Activated gamma-delta T cell (primary cell): ENCODE data around the gene CTSW.

Source experiments
- DNase-seq: peaks from one replicate; lab custom pipeline; 2025; lab: John Stamatoyannopoulos, UW

Gene CTSW

DNA sequence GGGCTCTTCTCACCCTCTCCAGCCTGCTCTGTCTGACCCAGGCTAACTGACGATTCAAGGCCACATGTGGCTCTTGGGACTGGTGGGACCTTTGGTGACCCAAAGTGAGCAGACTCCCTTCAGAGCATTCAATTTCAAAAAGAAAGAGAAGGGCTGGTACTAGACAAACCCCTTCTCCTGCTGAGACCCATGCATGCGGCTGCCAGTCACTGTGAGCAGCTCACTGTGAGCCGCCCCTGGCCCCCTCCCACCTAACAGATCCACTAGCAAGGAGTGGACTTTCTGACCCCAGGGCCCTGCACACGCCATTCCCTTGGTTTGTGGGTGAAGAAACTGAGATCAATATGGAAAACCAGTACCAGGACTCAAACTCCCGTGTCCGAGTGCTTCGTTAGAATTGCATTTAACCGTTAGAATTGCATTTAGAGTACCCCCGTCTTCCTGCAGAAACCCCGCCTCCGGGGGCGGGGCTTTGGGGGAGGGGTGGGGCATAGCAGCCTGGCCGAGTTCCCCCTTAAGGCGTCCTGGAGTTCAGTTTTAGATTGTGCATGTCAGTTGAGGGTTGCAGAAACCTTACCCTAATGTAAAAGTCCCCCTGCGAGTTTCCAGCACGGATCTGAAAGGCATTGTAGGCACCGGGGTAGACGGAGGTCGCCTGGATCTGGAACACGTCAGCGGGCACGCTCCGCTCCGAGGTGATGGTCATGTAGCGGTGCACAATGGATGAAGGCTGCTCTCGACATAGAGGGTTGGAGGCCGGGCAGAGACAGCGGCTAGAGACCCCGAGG is 12.2 kb upstream of the CTSW start:
- DNase-seq, result no peak

DNA sequence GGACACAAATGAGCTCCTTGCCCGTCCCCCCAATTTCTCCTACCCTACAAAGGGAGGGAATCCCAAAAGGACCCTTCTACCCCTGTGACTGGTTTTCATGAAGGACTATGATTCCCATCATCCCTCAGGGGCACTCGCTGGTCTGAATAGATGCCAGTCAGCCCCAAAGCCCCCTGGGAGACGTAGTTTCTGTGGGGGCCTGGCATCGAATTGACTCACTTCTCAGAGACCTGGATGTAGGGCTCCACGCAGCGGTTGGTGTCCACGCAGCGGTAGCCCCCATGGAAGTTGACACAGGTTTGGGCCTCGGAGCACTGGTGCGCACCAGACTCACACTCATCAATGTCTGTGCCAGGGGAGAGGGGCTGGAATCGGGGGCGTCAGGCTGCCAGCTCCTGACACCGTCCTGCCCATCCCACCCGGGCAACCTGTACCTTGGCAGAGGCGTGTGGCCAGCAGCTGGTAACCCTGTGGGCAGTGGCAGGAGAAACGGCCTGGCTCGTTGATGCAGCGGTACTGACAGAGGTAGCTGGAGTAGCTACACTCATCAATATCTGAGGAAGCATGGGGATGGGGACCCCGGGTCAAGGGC is 11.5 kb upstream of the CTSW start:
- DNase-seq, result no peak

DNA sequence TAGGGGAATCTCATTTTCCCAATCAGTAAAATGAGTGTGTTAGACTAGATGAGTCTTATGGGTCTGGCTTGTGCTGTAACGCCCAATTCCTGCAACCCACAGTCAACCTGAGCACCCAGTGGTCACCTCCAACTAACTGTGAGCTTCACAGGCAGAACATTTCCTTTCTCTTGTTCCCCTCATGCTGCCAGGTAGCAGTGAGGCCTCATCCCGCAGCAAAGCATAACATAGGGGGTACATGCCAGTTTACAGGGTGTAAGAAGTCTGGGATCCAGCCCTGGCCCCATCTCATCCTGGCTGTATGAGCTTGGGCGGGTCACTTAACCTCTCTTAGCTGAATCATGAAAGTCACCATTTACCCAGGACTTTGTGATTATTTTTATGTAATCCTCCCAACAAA is 10.7 kb upstream of the CTSW start:
- no peak for DNase-seq

DNA sequence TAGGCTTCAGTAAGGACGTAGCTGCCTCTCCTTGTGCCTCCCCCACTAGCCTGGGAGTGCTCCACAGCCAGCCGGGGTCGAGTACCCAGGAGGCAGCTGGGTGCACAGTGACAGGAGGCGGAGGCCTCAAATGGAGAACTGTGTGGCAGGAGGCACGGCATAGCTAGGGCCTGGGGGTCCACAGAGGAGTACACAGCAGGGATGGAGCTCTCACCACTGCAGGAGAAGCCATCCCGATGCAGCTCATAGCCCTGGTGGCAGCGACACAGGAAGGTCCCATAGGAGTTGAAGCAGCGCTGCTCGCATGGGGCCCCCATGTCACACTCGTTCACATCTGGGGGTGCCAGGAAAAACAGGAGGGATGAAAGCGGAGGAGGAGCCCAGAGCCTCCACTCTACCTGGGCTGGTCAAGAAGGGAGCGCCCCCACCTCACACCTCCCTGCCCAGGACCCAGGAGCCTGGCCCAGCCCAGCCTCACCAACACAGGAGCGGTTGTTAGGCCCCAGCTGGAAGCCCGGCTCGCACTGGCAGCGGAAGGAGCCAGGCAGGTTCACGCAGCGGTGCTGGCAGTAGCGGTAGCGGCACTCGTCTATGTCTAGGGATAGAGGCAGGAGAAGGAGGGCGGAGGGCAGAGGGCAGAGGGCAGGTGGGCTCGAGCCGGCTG is 9.9 kb upstream of the CTSW start:
- DNase-seq, result no peak

DNA sequence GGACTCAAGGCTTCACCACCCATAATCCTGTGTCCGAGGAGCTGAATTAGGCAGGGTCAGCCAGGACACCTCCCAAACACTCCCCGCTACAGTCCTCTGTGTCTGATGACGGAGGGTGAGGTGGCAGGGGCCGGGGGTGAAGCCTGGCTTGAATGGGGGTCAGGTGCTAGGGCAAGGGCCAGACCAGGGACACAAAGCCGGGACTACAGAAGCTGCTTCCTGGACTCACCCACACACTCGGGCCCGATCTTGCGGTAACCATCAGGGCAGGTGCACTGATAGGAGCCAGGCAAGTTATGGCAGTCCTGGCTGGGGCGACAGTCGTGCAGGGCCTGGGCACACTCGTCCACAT is 9.4 kb upstream of the CTSW start:
- DNase-seq, result no peak

DNA sequence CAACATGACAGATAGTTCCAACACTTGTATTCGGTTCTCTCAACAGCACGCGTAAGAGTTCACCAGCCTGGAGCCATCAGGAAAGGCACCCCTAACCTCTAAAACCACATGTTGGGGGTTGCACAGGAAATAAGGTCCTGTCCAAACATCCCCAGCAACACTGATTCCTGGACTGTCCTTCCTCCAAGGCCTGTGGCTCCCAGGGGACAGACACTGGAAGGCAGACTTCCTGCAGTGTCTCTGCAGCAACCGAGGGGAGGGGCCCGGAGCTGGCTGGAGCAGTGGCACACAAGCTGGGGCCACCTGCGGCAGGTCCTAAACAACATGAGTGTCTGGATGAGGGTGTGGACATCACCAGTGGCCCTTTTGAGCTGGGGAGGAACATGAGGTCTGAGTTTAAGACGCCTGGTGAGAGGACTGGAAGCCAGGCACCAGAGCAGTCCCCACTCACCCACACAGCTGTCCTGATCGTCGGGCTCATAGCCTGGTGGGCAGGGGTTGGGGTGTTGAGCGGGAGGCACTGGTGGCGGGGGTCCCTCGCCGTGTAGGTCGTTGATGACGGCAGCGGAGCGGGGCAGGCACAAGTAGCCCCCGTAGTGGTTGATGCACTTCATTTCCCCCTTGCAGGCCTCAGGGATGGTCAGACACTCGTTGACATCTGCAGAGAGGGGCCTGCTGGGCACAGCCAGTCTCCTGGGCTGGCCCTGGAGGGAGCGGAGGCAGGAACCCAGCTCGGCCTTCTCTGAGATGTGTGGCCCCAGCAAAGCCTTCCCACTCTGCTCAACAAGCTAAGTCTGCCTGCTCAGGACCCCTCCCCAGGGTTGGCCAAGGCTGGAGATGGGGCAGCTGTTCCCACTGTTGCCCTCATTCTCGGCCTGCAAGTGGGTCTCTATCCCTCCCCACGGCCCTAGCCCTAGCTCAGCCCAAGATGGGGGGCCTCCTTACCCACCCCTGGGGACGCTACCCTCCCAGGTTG is 8.6 kb upstream of the CTSW start:
- no peak for DNase-seq

DNA sequence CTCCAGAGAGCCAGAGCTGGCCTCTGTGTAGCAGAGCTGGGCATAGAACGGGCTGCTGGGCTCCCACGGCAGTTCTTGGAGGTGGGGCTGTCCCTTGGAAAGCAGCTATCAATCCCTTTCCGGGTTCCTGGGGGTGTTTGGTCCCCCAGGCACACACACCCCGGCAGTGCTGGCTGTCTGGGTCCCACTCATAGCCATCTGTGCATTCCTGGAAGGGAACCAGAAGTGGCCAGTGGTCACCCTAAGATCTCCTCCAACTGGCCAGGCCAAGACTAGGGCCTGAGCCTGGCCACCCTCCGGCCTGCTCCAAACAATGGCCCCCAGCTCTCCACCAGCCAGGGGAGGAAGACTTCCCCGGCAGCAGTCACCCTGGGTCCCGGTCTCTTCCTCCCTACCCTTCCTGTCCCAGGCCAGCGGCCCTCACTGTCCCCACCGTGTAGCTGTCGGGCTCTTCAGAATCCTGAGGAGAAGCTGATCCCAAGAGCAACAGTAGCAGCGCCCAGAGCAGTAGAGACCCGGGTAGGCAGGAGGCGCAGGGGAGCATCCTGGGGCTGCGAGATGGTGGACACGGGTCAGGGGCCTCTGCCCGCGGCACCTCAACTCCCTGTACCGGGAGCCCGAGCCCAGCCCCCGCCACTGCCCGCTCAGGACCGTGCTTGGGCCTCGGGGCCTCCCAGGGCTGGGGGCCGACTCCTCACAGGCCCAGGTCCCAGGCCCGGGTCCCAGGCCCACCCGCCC is 7.7 kb upstream of the CTSW start:
- no peak for DNase-seq

DNA sequence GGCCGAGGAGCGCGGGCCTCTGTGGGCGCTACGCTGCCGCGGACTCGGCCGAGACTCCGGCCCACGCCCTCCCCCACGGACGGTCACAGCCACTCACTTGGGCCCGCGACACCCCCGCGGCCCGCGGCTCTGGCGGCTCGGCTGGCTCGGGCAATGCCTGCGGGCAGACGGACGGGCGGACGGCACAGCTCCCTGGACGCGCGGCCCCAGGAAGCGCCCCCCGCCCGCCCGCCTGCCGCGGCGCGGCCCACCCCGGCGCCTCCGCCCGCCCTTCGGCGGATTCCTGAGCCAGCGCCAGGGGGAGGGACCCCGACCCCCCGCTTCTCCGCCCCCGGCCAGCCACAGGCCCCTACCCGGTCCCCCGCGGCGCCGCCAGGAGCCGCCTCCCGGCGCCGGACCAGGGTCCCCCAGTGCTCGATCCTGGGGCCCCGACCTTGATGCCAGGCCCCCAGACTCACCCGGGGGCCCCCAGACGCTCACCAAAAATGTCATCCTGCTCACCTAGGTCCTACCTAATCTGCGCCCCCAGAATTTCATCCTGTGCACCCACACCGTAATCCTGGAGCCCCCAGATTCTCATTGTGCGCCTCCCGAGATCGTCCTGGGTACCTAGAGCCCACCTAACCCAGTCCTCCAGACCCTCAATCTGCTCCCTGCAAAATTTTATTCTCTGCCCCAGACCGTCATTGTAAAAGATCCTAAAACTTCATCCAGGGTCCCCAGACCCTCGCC is 6.9 kb upstream of the CTSW start, which contains the start of gene EFEMP2:
TSS of gene EFEMP2 (minus strand) at position 215 of the 732 bp plus-strand sequence. CDS start 446 bp downstream, outside the sequence.
- no peak for DNase-seq

DNA sequence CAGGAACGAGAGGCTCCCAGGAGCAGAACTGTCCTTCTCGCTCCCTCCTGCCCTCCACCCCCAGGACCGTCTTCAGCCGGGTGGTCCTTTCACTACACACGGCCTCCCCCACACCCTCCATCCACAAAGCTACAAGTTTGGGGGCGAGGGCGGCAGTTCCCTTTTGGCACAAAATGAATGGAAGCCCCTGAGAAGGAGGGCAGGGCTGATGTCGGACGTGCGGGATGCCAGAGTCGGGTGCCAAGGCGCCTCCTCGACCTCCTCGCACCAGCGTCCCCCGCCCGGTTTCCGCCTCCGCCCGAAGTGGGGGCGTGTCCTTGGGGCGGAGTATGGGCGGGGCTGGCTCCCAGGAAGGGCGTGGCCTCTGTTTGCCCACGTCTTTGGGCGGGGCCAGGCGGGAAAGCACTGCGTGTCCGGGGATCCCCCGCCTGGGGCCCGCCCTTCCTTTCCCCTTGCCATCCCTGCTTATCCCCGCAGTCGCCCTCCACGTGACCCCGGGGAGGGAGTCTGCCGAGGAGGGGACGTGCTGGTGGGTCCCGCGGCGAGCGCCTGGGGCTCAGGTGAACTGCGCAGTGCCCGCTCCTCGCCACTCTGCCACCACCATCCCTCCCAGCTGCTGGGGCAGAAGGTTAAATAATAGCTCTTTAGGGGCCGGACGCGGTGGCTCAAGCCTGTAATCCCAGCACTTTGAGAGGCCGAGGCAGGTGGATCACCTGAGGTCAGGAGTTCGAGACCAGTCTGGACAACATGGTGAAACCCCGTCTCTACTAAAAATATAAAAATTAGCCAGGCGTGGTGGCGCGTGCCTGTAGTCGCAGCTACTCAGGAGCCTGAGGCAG is 6.1 kb upstream of the CTSW start:
- DNase-seq, result peak; percentile 90

DNA sequence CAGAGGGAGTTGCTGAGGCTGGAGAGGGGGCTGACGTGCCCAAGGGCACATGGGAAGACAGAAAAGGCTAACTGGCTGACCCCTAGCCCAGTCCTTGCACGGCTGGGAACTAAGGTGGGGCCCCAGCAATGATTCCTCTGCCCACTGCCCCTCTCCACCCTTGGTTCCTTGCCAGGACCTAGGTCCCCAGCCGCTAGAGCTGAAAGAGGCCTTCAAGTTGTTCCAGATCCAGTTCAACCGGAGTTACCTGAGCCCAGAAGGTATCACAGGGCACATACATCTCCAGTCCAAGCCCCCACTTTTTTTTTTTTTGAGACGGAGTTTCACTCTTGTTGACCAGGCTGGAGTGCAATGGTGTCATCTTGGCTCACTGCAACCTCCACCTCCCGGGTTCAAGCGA is 390 bp downstream of the CTSW start:
- DNase-seq, result no peak

DNA sequence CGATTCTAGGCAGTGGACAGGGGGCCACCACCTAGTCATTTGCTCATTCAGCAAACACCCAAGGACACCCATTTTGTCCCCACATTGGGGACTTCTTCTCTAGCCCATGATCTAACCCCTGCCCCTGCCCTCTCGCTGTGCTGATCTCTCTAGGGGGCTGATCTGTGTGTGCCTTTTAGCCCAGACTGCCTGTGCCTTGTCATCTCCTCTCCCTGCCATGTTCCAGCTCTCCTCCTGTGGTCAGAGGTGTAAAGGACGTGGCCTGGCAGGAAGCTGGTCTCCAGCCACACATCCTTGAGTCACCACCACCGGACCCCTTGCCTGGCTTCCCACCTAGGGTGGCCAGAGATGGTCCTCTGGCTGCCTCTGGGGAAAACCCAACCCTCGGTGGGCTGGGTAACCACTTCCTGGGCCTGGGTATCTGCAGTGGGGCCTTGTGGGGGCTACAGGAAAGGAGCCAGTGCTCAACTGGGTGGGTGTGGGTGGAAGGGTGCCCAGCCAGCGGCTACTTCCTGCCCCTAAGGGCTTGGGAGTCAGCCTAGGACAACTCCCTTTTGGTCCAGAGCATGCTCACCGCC is 1.3 kb downstream of the CTSW start:
- no peak for DNase-seq

DNA sequence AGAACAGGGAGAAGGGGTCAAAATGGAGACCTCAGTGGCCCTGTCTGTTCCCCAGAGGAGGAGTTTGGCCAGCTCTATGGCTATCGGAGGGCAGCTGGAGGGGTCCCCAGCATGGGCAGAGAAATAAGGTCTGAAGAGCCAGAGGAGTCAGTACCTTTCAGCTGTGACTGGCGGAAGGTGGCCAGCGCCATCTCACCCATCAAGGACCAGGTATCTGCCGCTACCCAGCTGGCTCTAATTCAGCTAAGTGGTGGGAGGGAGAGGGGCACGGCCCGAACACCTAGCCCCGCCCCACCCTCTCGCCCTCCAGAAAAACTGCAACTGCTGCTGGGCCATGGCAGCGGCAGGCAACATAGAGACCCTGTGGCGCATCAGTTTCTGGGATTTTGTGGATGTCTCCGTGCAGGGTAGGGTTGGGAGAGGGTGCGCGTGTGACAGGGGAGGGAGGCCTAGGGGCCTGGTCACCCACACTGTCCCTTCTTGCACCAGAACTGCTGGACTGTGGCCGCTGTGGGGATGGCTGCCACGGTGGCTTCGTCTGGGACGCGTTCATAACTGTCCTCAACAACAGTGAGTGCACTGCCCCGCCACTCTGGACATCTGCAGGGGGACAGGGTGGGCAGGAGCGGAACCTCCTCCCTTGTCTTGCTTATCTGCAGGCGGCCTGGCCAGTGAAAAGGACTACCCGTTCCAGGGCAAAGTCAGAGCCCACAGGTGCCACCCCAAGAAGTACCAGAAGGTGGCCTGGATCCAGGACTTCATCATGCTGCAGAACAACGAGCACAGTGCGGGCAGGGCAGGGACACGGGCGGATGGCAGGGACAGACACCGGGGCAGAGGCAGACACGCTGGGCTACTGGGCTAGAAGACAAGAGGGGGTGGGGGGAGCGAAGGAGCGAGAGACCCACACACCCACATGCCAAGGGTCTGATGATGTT is 2.8 kb downstream of the CTSW start:
- no peak for DNase-seq

DNA sequence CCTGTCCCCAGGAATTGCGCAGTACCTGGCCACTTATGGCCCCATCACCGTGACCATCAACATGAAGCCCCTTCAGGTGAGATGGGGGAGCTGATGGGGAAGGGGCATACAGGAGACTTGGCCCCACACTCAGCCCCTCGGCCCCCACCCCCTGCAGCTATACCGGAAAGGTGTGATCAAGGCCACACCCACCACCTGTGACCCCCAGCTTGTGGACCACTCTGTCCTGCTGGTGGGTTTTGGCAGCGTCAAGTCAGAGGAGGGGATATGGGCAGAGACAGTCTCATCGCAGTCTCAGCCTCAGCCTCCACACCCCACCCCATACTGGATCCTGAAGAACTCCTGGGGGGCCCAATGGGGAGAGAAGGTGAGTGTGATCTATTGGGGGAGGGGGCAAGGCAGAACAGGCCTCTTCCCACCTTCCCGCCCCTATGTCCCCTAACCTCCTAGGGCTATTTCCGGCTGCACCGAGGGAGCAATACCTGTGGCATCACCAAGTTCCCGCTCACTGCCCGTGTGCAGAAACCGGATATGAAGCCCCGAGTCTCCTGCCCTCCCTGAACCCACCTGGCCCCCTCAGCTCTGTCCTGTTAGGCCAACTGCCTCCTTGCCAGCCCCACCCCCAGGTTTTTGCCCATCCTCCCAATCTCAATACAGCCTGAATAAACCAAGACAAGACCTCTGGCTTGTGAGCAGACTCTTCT is 3.6 kb downstream of the CTSW start:
- DNase-seq, result no peak

DNA sequence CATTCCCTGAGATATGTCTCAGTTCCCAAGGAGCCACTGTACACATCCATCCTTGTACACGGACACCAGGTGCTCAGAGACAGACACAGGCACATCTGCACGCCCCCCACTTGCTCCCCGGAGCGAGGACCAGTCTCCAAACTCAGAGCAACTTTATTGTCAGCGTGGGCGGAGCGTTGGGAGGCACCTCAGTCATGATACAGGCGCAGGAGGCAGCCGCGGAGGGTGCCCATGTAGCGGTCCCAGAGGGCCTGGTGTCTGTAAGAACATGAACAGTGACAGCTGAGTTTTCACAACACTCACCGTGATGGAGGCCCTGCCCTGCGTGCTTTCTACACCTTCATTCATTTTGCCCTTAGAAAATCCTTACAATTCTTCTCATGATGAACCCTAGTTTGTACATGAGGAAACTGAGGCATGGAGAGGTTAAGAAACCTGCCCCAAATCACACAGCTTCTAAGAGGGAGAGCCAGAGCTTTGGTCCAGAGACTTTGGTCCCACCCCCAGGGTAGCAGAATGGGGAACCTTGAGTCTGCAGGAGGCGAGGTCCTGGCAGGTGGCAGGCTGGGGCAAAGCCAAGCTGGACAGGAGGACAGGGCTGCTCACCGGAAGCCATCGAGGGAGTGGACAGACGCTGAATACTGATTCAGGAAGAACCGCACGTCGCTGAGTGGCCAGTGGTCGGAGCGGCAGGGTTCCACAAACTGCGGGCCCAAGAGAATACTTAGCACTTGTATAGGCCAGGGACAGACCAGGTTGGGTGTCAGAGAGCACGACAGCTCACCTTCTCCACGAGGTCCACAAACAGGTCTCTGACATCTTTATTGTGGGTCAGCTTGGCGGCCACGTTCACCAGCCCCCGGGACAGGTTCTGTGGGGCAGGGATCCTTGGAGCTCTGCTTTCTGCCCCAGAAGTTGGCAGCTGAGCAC is 4.4 kb downstream of the CTSW start:
- DNase-seq, result no peak

DNA sequence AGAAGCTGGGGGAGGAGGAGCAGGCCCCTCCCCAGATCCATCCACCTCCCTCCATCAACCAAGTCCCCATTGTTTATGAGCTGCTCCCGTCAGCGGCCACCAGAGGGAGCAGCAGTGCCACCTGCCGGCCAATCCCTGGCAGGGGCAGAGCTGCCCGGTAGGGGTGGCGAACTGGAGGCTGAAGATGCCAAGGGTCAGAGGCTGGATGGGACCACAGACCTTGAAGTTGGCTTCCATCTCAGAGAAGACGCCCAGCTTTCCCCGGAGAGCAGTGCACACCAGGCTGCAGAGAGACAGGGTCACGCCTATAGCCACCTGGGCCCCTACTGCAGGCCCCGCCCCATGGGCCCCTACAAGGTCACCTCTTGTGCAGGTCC is 5.1 kb downstream of the CTSW start:
- DNase-seq, result peak; percentile 51

DNA sequence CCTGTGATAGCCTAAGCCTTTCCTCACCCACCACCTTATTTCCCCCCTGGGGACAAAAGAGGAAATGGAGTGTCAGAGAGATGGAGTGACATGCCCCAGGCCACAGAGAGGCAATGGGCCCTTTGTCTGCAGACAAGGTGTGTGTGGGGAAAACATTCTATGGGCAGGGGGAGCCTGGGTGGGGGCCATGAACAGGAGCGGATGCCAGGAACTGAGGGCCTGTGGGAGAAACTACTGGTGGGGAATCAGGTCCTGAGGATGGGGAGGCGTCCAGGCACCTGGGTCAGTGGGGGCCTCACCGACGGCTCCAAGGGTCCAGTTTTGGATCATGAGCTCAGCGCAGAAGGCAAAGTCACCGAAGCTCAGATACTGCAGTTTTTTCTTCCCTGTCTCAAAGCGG is 5.6 kb downstream of the CTSW start:
- no peak for DNase-seq
